ENCODE results near the gene MAD1L1.
"Not testable (repeated sequence)": the region's sequence is repeated elsewhere in the genome, so short reads cannot be mapped to it uniquely, and the experiment has no call there.

Gene MAD1L1

DNA sequence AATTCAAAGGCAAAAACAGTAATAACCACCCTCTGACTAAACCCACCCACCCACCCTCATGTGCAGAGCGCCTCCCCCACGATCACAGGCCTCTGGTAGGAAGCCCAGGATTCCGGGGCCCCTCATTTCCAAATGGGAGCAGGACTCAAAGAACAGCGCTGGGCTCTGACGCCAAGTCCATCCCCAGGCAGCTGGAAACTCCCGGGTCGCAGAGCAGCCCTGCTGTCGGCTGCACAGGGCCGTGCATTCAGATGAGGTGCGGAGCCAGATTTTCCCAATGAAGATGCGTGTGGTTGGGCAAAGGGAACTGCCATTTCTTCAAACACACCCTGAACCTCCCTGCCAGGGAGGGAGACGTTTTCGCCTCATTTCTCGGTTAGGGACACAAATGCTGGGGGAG is 152.3 kb downstream of the MAD1L1 start:
- no peak for DNase-seq

DNA sequence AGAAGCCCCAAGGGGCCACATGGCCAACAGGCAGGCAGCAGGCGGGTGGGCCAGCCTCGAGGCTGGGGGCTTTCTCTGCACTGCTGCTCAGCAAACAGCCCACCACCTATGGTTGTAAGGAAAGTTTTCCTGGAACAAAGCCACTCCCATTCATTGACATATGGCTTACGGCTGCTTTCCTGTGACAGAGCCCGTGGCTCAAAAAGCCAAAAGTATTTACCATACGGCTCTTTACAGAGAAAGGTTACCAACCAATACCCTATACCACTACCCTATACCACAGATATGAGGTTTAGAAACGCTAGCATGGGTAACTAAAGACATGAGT is 152.7 kb downstream of the MAD1L1 start:
- DNase-seq = no peak

DNA sequence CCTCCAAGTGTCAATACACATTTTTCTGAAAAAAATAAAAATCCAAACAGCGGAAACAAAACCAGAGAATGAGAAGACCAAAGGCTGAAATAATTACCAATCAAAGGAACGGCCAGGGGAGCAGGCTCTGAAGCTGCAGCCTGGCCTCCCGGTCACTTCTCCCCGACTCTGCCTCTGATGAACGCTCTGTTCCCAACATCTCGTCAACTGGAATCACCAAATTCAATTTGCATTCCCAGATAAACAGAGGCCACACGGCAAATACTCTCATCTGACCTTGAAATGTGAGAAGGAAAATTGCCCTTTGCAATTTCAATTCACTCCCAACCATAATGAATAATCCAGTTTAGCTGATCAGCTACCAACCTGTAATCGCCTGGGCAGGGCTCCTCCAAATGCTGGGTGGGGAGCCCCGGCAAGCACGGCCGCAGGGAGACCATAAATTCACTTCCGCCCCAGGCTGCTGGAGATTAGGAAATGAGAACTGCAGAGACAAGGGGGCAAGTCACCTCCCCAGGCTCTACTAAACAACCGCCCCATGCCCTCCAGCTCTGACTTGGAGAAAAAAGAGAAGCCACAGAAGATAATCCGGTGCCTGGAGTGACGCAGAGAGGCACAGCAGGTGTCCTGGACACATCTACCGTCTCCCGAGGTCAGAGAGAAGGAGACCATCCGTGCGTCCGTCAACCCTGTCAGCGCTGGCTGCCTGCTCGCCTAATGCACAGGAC is 153.2 kb downstream of the MAD1L1 start:
- no peak for DNase-seq

DNA sequence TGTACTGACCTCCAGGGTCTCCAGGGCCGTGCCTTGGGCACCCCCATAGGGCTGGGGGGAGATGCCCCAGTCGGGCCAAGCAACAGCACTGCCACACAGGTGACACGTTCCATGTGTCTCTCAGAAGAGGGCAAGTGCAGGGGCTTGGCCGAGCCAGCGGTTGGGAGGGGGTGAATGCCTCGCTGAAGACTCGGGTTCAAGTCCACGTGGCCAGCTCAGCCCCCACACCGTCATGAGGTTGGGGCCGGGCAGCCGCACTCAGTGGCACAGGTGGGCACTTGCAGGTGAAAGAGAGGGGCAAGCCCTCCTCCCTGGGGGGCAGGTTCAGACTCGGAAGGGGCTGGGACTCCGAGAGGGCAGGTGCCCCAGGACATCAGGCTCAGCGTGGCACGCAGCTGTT is 153.8 kb downstream of the MAD1L1 start:
- no peak for DNase-seq

DNA sequence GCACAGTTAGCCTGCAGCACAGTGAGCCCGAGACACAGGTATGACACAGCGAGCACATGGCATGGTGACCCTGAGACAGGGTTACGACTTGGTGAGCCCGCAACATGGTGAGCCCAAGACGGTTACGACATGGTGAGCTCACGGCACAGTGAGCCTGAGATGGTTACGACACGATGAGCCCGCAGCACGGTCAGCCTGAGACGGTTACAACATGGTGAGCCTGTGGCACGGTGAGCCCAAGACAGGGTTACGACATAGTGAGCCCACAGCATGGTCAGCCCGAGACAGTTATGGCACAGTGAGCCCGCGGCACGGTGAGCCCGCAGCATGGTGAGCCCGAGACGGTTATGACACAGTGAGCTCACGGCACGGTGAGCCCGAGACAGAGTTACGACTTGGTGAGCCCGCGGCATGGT is 156.1 kb downstream of the MAD1L1 start:
- DNase-seq = no peak

DNA sequence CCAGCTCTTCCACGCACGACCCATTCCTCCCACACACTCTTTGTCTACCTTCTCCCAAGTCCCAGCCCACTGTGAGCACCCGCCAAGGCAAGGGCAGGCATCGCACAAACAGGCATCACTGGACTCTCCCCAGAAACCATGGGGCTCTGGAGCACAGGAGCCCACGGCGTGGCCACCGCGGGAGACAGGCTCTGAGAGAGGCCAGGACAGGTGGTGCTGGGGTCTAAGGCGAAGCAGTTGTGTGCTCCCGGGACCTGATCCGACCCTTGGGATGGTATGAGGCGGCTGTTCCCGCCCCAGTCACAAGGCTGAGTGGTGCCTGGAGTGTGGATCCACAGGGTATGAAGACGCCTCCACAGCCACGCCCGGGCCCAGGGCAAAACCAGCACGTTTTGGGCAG is 156.9 kb downstream of the MAD1L1 start:
- DNase-seq = no peak

DNA sequence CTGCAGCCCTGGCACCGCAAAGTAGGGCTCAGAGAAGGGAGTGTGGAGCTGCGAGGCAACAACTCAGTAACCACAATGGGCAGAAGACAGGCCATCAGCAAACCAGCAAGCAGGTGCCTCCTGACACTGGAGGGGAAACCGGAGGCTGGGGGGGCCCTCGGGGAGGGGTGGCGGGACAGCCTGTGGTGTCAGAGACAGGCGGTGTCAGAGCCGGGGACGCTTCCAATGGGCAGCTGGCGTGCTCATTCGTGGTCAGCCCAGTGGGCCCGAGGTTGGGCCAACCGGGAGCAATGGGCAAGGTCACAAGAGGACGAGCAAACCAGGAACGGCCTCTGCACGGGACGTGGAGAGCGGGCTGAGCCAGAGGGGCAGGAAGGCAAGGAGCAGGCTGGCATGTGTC is 158.1 kb downstream of the MAD1L1 start:
- no peak for DNase-seq

DNA sequence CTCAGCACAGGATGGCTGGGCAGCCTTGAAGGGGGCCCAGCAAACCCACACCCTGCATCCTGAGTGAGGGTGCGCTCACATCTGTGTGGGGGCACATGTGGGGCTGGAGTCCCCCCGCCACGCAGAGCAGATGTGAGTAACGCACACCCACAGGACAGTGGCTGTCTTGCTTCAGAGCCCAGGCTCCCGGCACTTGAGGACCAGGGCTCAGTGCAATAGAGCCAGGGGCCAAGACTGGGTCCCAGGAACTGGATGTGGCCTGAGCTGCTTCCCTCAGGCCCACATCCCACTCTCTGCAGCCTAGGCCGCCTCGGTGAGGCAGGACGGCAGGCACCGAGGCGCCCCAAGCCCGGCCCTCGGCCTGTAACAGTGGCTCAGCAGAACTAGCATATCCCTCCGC is 159.9 kb downstream of the MAD1L1 start:
- no peak for DNase-seq

DNA sequence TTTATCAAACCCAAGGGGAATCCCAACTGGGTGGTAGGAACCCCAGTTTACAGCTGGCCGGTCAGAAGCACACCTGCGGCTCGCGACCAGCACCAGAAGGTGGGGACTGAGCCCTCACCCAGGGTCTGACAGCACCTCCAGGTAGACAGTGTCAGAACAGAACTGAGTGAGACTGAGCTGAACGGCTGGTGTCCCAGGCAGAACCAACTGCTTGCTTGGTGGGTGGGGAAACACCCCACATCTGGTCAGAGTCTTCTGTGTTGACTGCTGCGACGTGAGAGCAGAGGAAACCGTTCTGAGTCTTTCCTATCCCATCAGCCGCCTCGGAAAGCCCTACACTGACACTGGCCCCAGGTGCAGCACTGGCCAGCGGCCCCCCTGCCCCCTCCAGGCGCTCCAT is 160.7 kb downstream of the MAD1L1 start:
- DNase-seq = no peak

DNA sequence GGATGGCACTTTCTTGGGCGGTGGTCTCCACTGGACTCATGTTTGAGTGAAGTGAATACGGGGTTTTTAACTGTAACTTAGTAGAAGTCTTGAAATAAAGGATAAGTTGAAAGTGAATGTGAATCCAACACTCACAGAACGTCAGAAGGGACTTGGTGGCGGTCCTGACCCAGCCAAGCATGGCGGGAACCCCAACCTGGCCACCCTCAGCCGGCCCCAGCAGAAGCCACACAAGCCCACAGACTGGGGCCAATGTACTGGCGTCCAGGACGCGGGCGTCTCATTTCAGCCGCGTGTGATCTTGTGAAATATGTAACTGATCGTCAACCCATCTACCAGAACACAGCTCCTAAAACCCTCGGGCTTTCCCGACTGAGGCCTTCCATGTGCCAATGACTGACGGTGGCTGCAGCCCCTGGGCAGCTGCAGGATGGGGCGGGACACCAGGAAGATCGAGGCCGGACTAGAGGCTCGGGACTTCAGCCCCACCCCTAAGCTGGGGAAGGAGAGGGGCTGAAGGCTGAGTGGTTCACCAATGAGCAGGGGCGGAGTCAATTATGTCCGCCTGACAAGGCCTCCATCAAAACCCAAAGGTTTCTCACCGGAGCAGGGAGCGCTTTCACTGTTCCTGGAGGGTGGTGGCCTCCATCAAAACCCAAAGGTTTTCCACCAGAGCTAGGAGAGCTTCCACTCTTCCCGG is 161.5 kb downstream of the MAD1L1 start:
- DNase-seq = no peak

DNA sequence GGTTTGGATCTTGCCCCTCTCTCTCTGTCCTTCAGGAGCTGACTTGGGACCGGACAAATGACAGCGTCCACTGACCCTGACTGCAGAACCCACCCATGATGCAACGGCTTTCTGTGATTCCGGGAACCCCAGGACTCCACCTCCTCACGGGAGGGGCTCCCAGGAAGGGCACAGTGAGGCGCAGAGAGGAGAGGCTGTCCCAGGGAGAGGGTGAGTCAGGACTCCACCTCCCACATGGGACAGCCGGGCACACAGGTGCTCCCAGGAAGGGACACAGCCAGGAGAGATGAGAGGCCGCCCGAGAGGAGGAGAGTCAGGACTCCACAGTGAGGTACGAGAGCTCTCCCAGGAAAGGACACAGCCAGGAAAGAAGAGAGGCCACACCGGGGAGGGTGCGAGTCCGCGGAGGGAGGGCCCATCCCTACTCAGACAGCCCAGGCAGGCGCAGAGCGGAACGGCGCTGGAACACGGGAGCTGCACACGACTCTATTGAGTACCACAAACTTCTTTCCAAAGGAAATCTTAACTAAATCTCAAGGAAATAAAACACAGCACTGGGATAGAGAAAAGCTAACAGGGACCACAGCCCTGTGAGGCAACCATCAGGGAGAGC is 162.5 kb downstream of the MAD1L1 start:
- DNase-seq = no peak

DNA sequence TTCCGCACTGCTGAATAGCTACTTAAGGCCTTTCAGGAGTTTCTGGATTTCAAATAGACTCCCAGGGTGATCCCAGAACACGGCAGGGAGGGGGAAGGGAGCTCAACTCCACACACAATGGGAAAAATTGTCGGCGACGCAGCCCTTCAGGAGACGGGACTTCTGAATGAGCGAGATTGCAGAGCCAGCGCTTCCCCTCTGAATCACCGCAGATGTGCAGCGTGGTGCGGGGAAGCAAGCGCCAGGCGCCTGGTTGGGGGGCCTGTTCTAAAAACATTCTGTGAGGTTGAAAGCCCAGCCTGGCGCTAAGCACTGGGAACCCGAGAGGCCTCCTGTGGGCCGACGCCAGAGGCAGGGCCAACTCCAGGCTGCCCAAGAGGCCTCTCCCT is 163.3 kb downstream of the MAD1L1 start:
- DNase-seq = no peak

DNA sequence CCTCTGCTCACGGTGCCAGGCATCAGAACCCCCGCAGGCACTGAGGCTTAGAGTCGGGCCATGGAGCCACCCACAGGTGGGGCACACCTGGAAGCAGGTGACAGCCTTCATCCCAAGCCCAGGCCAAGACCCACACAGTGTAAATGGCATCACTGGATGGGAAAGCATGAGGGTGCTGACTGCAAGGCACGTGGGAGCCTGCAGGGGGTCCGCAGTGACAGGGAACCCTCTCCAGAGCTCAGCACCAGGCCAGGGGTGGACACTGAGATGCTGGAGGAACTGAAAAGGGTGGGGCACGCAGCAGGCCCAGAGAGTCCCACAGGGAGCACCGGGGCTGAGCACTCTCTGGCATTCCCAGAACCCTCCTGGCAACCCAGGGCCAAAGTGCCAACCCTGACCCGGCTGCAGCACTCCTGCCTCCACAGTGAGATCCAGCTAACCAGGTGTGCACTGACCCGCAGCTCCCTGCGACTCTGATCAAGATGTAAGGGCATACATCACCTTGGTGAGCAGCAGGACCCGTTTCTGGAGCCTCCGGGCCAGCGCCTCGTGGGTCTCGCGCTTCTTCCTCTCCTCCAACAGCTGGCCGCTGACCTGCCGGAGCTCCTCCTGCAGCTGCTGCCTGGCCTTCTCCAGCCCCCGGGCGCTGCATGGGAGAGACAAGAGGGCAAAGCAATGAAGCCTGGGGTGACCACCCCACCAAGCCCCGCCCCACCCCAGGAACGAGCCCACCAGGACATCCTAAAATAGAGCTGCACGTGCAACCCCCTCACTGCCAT is 163.9 kb downstream of the MAD1L1 start:
- no peak for DNase-seq

DNA sequence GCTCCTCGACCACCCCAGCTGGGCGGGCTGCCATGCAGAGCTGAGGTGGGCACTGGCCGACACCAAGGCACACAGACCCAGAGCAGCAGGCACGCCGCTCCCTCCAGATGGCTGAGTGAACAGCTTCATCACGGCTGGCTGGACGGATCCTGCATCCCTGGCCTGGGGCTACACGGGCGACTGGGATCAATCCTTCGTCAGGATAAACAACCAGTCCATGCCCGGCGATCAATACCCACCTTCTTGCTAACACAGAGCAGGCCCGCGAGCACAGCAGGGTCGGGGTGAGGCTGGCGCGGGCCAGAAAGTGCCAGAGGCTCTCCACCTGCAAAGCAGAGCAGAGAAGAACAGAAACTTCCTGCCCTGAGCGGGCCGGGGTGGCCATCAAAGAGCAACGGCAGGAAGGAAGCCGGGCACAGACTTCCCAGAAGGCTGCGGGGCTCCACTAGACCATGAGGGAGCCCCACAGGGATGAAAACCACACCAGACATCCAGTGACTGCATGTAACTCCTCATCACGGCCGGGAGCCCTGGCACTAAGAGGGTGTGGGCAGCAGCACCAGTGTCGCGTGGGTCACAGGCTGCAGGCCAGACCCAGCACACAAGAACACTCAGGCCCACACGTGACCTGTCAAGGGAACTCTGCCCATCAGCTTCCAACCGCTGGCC is 166.4 kb downstream of the MAD1L1 start:
- DNase-seq = peak; percentile 13

DNA sequence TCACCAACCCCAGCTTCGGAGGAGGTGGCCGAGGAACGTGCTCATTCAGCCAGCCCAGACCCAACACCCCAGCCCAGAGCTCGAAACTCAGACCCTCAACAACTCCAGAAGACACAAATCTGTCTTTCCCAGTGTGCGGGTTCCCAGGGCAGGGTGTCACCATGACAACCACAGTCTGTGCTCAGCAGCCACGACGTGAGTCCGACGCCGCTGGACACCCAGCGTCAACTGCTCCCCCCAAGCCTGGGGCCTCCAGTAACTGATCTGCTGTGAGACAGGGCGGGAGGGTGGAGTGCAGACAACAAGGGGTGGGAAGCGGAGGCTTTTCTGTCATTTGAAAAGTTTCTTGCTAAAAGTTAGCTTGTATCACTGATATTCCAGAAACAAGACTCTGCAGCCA is 167.2 kb downstream of the MAD1L1 start:
- DNase-seq = no peak

DNA sequence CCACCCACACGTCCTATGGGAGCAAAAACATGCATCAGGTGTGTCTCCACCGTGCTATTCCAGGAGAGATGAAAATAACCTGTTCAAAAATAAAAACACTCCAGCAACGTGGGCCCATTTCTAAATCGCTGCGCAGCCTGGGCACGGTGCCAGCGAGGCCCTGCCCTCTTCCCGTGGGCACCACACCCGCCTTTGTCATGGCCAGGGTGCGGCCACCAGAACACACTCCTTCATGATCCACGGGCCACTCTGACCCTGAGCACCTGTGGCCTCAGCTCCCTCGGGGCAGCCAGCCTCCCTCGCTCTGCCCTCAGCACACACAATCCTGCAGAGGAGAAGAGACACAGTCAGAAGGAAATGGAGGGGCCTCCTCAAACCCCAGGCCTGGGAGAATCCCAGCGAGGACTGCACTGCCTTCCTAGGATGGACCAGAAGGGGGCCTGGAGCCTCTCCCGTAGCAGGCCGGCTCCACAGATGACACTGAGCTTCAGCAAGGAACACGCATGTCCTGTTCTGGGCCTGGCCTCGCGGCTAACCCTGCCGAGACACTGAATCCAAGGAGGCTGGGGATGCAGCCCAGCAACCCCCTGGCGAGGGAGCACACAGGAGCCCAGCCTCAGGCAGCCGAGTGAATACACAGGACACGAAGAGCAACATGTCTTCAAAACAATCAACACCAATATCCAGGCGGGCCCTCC is 169.0 kb downstream of the MAD1L1 start:
- no peak for DNase-seq

DNA sequence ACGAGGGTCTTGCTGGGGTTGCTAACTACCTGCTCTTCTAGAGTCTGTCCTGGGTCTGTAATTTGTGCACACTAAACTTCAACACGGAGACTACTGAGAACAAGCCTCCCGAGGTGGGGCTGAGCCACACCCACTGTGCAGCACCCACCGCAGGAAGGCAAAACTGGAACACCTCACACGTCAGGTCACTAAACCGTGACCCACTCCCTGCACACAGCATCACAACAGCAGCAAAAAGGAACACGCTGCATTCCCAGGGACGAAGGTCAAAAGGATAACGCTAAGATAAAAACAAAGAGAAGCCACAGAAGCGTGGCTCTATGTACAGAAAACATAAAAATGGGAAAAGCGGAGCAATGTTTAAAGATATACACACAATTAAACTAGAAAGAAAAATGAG is 170.1 kb downstream of the MAD1L1 start:
- no peak for DNase-seq

DNA sequence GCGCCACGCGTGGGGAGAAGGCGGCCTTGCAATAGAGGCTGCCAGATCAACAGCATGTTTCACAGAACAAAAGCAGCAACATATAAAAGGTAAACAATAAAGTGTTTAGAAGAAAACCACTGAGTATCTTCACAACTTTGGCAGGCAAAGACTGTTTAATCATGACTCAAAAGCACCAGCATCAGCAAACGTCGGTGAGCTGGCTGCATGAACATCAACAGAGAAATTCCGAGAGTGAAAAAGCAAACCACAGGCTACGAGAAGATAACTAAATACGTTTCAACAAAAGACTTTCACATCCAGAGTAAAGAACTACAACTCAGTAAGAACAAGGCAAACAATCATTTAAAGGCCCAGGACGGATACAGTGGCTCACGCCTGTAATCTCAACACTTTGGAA is 172.0 kb downstream of the MAD1L1 start:
- no peak for DNase-seq

DNA sequence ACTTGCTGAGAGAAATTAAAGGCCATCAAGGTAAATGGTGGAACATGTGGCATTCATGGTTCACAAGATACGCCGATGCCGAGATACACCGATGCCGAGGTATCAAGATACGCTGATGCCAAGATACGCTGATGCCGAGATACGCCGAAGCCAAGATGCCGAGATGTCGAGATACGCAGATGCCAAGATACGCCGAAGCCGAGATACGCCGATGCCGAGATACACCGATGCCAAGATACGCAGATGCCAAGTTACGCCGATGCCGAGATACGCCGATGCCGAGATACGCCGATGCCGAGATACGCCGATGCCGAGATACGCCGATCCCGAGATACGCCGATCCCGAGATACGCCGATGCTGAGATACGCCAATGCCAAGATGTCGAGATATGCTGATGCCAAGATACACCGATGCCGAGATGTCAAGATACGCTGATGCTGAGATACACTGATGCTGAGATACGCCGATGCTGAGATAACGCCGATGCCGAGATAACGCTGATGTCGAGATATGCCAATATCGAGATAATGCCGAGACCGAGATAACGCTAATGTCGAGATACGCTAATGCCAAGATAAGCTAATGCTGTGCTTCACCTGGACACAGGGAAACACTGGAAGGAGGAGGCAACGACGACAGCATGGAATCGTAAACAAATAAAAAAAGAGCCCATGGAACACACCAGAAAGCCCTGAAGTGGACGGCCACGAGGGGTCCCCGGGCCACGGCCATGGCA is 172.6 kb downstream of the MAD1L1 start:
- no peak for DNase-seq

DNA sequence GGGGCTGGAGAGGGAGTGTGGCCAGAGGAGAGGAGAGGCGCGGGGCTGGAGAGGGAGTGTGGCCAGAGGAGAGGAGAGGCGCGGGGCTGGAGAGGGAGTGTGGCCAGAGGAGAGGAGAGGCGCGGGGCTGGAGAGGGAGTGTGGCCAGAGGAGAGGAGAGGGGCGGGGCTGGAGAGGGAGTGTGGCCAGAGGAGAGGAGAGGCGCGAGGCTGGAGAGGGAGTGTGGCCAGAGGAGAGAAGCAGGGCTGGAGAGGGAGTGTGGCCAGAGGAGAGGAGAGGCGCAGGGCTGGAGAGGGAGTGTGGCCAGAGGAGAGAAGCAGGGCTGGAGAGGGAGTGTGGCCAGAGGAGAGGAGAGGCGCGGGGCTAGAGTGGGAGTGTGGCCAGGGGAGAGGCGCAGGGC is 174.5 kb downstream of the MAD1L1 start:
- not testable (repeated sequence) for DNase-seq

DNA sequence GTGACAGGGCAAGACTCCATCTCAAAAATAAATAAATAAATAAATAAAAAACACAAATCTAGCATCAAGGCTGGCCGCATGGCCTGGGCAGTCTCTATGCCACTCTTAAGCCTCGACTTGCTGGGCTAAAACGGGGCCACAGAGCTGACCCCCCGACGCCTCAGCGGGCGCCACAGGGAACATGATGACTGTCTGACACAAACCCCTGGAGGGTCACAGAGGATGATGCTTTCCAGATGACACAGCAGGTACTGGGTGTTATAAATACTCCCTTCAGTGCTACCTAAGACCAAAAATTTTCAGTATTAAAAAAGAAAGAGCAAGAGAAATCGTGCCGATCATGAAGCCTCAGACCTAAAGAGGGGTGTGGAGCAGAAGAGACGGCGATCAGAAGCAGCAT is 176.8 kb downstream of the MAD1L1 start:
- DNase-seq = no peak

DNA sequence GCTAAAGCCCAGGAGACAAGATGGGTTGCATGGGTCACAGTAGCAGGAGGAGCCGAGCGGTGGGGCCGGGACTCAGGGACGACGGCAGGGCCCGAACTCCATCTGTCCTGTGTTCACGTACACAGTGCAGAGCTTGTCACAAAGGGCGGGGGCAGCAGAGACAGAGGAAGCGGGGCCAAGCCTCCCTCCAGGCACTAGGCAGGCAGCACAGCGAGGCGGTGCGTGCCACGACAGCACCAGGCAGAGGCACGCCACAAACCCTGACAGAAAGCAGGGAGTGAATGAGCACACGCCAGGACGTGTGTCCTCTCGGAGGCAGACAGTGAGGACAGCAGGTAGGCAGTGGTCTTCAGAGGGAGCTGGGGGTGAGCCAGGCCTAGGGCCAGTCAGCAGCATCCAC is 177.8 kb downstream of the MAD1L1 start:
- DNase-seq = no peak
